ENCODE data around the gene PRDM15.

Gene PRDM15

DNA sequence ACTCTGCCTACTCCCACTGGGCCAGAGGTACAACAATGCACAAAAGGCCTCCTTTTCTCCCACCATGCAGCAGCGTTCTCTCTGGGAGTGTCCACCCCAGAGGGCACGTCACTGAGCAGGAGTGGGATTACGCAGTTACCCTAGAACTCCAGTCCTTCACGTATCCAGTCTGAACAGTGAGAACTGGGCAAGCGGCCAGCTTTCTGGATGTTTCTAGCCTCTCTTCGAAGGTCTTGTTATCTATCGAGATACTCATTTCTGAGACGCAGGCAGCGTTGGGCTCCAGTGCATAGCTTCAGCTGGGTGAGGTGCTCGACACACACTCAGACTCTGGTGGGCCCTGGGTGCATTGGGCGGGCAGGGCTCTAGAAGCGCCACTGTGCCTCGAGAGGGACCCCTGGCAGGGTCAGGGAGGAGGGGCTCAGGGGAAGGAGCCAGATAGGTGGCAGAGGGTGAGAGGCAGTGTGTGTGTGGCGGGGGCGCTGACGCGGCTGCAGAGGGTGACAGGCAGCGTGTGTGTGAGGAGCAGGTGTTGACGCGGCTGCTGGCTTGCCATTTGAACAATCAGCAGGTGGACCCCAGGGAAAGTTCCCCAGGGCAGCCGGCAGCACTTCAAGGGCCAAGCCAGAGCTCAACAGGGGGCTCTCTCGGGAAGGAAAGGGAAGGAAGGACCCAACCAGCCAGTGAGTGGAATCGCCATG, 27.9 kb downstream of the PRDM15 start:
- 87% methylated on average over 20 to 21 of the region's 23 CpGs for WGBS, 2 experiments (ENCODE audit: insufficient coverage in 2 of 2)
- H3K27ac ChIP-seq (ENCODE audit: low read depth, low read length, severe bottlenecking): no peak overlapping the region
- H3K4me3 ChIP-seq (ENCODE audit: extremely low read depth, insufficient read depth, low read length, poor library complexity, severe bottlenecking): no peak overlapping the region
- H3K9me3 ChIP-seq (ENCODE audit: control insufficient read depth, low read length): no peaks in the 10 kb centered on the region
- no peaks in the 10 kb centered on the region for H3K4me1 ChIP-seq (ENCODE audit: control insufficient read depth, insufficient read depth, low read length, poor library complexity, severe bottlenecking)
- peaks cover 50% of the 10 kb centered on the region for H3K36me3 ChIP-seq (ENCODE audit: control insufficient read depth, insufficient read depth, low read length)

DNA sequence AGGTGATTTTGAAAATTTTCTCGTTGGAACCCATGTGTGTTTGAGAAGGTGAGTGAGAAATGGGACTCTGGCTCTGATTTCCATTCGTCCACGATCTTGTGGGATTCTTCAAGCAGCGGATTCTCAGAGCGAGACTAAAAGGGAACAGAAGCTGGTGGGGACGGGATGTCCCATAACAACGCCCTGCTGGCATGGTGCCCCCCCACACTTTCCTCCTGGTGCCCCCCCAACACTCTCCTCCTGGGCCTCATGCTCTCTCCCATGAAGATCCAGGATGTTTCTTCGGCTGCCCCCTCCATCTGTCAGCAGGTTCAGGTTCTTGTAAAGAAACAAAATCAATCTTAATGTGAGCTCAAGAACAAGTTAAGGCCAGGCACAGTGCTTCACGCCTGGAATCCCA, 29.1 kb downstream of the PRDM15 start:
- Histone ChIP-seq H3K4me3 (ENCODE audit: extremely low read depth, insufficient read depth, low read length, poor library complexity, severe bottlenecking) (no peak overlapping the region), H3K27ac (ENCODE audit: low read depth, low read length, severe bottlenecking) (no peak overlapping the region), H3K9me3 (ENCODE audit: control insufficient read depth, low read length) (no peaks in the 10 kb centered on the region), H3K4me1 (ENCODE audit: control insufficient read depth, insufficient read depth, low read length, poor library complexity, severe bottlenecking) (no peaks in the 10 kb centered on the region), H3K36me3 (ENCODE audit: control insufficient read depth, insufficient read depth, low read length) (peaks cover 51% of the 10 kb centered on the region)
- 96 to 97% methylated on average over 6 to 8 of the region's 9 CpGs for WGBS, 2 experiments (ENCODE audit: insufficient coverage in 2 of 2)

DNA sequence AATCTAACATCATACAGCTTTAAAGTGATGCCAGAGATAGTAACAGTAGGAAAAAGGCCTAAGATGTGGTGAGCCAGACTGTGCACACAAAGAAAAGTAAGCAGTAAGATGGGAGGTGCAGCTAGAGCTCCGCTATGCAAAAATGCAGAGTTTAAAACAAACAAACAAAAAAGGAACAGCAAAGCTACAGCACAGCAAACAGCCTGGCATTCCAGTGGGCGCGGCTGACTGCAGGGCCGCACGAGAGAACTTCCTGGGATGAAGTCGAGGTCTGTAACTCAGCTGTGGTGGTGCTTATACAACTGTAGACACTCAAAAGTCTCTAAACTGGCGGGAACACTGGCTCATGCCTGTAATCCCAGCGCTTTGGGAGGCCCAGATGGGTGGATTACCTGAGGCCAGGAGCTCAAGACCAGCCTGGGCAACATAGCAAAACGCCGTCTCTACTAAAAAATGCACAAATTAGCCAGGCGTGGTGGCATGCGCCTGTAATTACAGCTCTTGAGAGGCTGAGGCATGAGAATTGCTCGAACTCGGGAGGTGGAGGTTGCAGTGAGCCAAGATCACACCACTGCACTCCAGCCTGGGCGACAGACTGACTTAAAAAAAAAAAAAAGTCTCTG, 30.1 kb downstream of the PRDM15 start:
- Histone ChIP-seq H3K36me3 (ENCODE audit: control insufficient read depth, insufficient read depth, low read length) (peaks cover 41% of the 10 kb centered on the region), H3K27ac (ENCODE audit: low read depth, low read length, severe bottlenecking) (no peak overlapping the region), H3K9me3 (ENCODE audit: control insufficient read depth, low read length) (no peaks in the 10 kb centered on the region), H3K4me3 (ENCODE audit: extremely low read depth, insufficient read depth, low read length, poor library complexity, severe bottlenecking) (no peak overlapping the region), H3K4me1 (ENCODE audit: control insufficient read depth, insufficient read depth, low read length, poor library complexity, severe bottlenecking) (no peaks in the 10 kb centered on the region)
- 84 to 90% methylated on average over 14 of the region's 15 CpGs for WGBS, 2 experiments (ENCODE audit: insufficient coverage in 2 of 2)

DNA sequence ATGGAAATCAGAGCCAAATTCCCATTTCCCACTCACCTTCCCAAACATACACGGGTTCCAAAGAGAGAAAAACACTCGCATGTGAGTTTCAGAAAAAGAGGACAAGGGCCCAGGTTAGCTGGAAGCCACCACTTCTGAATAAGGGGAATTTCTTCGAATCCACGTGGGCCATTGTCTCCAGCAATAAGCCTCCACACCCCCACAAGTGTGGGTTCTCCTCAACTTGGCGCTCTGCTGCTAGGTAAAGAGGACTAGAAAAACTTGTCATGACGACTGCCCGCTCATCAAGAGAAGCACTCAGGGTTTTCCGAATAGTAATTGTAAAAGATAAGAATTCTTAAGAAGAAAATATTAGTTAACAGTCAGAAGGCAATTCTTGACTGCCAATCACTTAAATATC, 30.6 kb downstream of the PRDM15 start:
- H3K27ac ChIP-seq (ENCODE audit: low read depth, low read length, severe bottlenecking): no peak overlapping the region
- no peak overlapping the region for H3K4me3 ChIP-seq (ENCODE audit: extremely low read depth, insufficient read depth, low read length, poor library complexity, severe bottlenecking)
- no peaks in the 10 kb centered on the region for H3K9me3 ChIP-seq (ENCODE audit: control insufficient read depth, low read length)
- WGBS, 2 experiments (ENCODE audit: insufficient coverage in 2 of 2): 70 to 100% methylated on average over 3 to 4 of the region's 8 CpGs
- peaks cover 36% of the 10 kb centered on the region for H3K36me3 ChIP-seq (ENCODE audit: control insufficient read depth, insufficient read depth, low read length)
- no peaks in the 10 kb centered on the region for H3K4me1 ChIP-seq (ENCODE audit: control insufficient read depth, insufficient read depth, low read length, poor library complexity, severe bottlenecking)

DNA sequence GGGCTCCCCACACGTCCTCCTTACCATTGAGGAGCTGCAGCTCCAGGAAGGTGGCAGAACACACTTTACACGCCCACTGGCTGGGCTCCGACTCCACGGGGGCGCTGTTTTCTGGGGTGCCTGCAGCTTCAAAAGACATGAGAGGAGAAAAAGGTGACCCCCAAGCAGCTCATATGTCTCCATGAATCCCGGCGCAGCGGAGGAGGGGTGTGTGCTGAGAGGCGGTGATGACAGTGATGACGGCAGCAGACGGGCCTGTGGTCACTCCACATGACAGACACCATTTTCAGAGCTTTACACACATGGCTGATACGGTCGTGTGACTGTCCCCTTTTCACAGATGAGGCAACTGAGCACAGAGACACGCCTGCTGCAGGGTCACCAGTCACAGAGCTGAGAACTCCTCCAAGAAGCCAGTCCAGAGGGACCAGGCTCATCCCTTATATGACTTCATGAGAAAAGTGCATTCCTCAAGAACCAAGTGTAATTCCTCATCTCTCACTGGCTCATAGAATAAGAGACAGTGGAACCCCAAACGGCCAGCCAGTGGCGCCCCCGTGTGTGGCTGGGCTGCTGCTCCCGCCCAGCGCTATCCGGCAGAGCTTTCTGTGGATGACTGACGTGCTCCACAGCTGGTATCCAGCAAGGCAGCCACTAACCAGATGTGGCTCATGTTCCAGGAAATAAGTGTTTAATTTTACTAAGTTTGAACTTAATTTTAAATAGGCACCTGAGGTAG, 31.9 kb downstream of the PRDM15 start:
- 82 to 86% methylated on average over 20 to 21 of the region's 21 CpGs for WGBS, 2 experiments (ENCODE audit: insufficient coverage in 2 of 2)
- no peaks in the 10 kb centered on the region for H3K9me3 ChIP-seq (ENCODE audit: control insufficient read depth, low read length)
- no peaks in the 10 kb centered on the region for H3K4me1 ChIP-seq (ENCODE audit: control insufficient read depth, insufficient read depth, low read length, poor library complexity, severe bottlenecking)

DNA sequence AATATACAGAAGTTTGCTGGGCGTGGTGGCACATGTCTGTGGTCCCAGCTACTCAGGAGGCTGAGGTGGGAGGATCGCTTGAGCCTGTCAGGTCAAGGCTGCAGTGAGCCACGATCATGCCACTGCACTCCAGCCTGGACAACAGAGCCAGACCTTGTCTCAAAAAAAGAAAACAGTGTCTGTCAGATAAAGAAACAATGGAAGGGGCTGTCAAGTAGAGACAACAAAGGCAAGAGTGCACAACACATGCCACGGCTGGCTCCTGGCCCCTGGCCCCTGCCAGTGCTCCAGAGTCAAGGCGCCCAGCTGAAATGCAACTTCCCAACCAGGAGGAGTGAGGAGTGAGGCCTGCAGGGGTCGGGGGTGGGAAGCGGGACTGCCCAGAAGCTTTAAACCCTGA, 32.6 kb downstream of the PRDM15 start:
- Histone ChIP-seq H3K4me1 (ENCODE audit: control insufficient read depth, insufficient read depth, low read length, poor library complexity, severe bottlenecking) (no peaks in the 10 kb centered on the region), H3K36me3 (ENCODE audit: control insufficient read depth, insufficient read depth, low read length) (peaks cover 26% of the 10 kb centered on the region), H3K9me3 (ENCODE audit: control insufficient read depth, low read length) (no peaks in the 10 kb centered on the region), H3K27ac (ENCODE audit: low read depth, low read length, severe bottlenecking) (no peak overlapping the region), H3K4me3 (ENCODE audit: extremely low read depth, insufficient read depth, low read length, poor library complexity, severe bottlenecking) (no peak overlapping the region)
- 88 to 93% methylated on average over 6 of the region's 7 CpGs for WGBS, 2 experiments (ENCODE audit: insufficient coverage in 2 of 2)

More for the DNA sequence above, 31.9 kb downstream of the PRDM15 start:
- peaks cover 33% of the 10 kb centered on the region for H3K36me3 ChIP-seq (ENCODE audit: control insufficient read depth, insufficient read depth, low read length)
- no peak overlapping the region for H3K27ac ChIP-seq (ENCODE audit: low read depth, low read length, severe bottlenecking)
- H3K4me3 ChIP-seq (ENCODE audit: extremely low read depth, insufficient read depth, low read length, poor library complexity, severe bottlenecking): no peak overlapping the region

DNA sequence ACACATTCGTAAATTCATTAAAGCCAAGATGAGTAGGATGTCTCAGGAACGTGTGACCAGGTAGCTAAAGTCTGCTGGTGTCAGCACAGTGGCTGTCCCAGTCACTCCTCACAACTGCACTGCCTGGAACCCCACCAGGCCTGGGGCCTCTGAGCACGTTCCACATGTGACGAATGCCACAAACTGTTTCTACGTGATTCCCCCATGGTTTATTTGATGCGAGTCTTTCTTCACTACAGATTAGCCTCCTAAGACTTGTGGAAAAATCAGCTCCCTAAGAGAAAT, 33.2 kb downstream of the PRDM15 start:
- H3K36me3 ChIP-seq (ENCODE audit: control insufficient read depth, insufficient read depth, low read length): peaks cover 23% of the 10 kb centered on the region
- no peak overlapping the region for H3K4me3 ChIP-seq (ENCODE audit: extremely low read depth, insufficient read depth, low read length, poor library complexity, severe bottlenecking)
- WGBS, 2 experiments (ENCODE audit: insufficient coverage in 2 of 2): 87 to 91% methylated on average over 6 of the region's 6 CpGs
- H3K4me1 ChIP-seq (ENCODE audit: control insufficient read depth, insufficient read depth, low read length, poor library complexity, severe bottlenecking): no peaks in the 10 kb centered on the region
- peaks cover 3% of the 10 kb centered on the region for H3K9me3 ChIP-seq (ENCODE audit: control insufficient read depth, low read length)
- no peak overlapping the region for H3K27ac ChIP-seq (ENCODE audit: low read depth, low read length, severe bottlenecking)

DNA sequence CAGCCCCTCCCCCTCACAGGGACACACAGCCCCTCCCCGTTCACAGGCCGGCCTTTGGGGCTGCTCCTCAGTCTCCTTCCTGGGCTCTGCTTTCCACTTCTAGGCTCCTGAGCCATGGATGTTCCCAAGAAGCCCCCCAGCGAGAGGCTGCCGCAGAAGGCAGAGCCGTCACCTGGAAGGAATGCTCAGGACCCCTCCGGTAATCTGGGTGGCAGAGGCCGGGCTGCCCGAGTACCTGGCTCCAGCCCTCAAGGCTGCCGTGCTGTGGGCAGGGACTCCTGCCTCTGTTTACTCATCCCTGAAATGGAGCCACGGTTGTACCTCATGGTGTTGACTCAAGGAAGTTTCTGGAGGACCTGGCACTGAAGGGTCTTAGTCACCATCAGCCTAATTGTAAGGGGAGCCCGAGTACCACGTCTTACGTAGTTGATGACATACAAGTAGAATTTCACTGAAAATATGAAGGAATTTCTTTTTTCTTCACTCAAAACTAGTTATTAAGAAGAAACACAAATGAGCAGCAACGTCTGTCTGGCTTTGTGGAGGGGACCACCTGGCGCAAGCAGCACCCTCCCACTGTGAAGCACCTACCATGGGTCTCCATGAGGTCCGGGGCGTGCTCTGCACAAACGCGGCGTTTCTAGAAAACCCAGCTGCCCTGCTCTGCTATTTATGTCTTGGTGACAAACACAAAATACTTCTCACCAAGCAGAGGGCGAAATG, 33.7 kb downstream of the PRDM15 start:
- 88 to 89% methylated on average over 17 to 19 of the region's 21 CpGs for WGBS, 2 experiments (ENCODE audit: insufficient coverage in 2 of 2)
- H3K27ac ChIP-seq (ENCODE audit: low read depth, low read length, severe bottlenecking): no peak overlapping the region
- H3K9me3 ChIP-seq (ENCODE audit: control insufficient read depth, low read length): peaks cover 6% of the 10 kb centered on the region
- H3K36me3 ChIP-seq (ENCODE audit: control insufficient read depth, insufficient read depth, low read length): peaks cover 23% of the 10 kb centered on the region
- H3K4me1 ChIP-seq (ENCODE audit: control insufficient read depth, insufficient read depth, low read length, poor library complexity, severe bottlenecking): no peaks in the 10 kb centered on the region
- no peak overlapping the region for H3K4me3 ChIP-seq (ENCODE audit: extremely low read depth, insufficient read depth, low read length, poor library complexity, severe bottlenecking)

DNA sequence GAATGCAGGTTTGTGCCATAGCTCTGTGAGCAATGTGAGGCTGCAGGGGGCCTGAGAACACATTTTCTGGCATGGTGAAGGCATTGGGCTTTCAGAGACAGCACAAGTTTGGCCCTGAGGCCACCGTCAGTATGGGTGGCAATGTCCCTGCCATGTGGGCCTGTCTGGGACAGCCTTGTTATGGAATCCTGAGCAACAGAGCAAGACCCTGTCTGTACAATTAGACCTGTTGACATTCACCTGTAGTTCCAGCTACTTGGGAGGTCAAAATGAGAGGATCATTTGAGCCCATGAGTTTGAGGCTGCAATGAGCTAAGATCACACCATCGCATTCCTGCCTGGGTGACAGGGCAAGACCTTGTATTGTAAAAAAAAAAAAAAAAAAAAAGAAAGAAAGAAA, 35.6 kb downstream of the PRDM15 start:
- Histone ChIP-seq H3K36me3 (ENCODE audit: control insufficient read depth, insufficient read depth, low read length) (peaks cover 21% of the 10 kb centered on the region), H3K4me1 (ENCODE audit: control insufficient read depth, insufficient read depth, low read length, poor library complexity, severe bottlenecking) (no peaks in the 10 kb centered on the region), H3K9me3 (ENCODE audit: control insufficient read depth, low read length) (peaks cover 6% of the 10 kb centered on the region), H3K4me3 (ENCODE audit: extremely low read depth, insufficient read depth, low read length, poor library complexity, severe bottlenecking) (no peak overlapping the region), H3K27ac (ENCODE audit: low read depth, low read length, severe bottlenecking) (peak overlapping the region; percentile 16)
- WGBS, 2 experiments (ENCODE audit: insufficient coverage in 2 of 2): 87 to 89% methylated on average over 1 to 2 of the region's 2 CpGs

DNA sequence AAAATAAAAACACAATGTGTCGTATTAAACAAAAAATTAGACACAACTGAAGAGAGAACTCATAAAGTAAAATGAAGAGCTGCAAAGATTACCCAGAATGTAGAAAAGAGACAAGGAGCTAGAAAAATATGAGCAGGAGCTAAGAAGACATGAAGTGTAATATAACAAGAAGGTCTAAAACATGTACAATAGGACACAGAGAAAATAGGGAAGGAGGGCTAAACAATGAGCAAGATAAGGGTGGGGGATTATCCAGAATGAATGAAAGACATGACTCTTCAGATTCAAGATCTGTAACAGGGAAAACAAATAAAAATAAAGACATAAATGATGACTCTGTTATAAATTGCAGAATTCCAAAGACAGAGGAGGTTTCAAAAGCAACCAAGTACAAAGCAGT, 38.3 kb downstream of the PRDM15 start:
- peaks cover 6% of the 10 kb centered on the region for H3K9me3 ChIP-seq (ENCODE audit: control insufficient read depth, low read length)
- no peak overlapping the region for H3K4me3 ChIP-seq (ENCODE audit: extremely low read depth, insufficient read depth, low read length, poor library complexity, severe bottlenecking)
- H3K4me1 ChIP-seq (ENCODE audit: control insufficient read depth, insufficient read depth, low read length, poor library complexity, severe bottlenecking): no peaks in the 10 kb centered on the region
- peaks cover 33% of the 10 kb centered on the region for H3K36me3 ChIP-seq (ENCODE audit: control insufficient read depth, insufficient read depth, low read length)
- WGBS, 2 experiments (ENCODE audit: insufficient coverage in 2 of 2): no CpG with 5 or more reads among the region's 1 CpG
- no peak overlapping the region for H3K27ac ChIP-seq (ENCODE audit: low read depth, low read length, severe bottlenecking)

All from mesodermal cell (in vitro differentiated cells).